HL-60 (cell line): ENCODE results near the gene FAM174A.

Experiments used
- DNase-seq, 2 experiments: peaks; one replicate each; pipeline ENCODE4 v3.0.0-alpha.2; 2010 to 2020; ENCODE audit warnings: low read depth in 1 of 2, low spot score in 1 of 2
- H3K27ac ChIP-seq: fragments of 250-450 bp; sonication (Bioruptor Pico); replicated peaks from 2 replicates; pipeline ENCODE4 v1.5.1; 2020; ENCODE audit warnings: mild to moderate bottlenecking, moderate library complexity
- H3K27me3 ChIP-seq: fragments of 250-450 bp; sonication (Bioruptor Pico); 2 replicates; pipeline ENCODE4 v1.5.1; 2021; ENCODE audit warnings: mild to moderate bottlenecking, moderate library complexity; ENCODE audit not compliant: insufficient read depth, poor library complexity, severe bottlenecking
- H3K4me3 ChIP-seq: replicated peaks from 2 replicates; pipeline ENCODE4 v1.5.1; 2011; ENCODE audit warnings: mild to moderate bottlenecking, control low read depth, low read length; ENCODE audit not compliant: insufficient read depth
- CTCF ChIP-seq: IDR thresholded peaks from one replicate; pipeline ENCODE4 v1.5.1; 2011; ENCODE audit warnings: low read length, control low read depth, inconsistent platforms; ENCODE audit not compliant: insufficient read depth
- GABPA ChIP-seq: IDR thresholded peaks from 2 replicates; pipeline ENCODE4 v1.6.1; 2012; ENCODE audit warnings: low read depth
- POLR2AphosphoS5 ChIP-seq: IDR thresholded peaks from 2 replicates; pipeline ENCODE4 v1.6.1; 2012; ENCODE audit warnings: low read depth
- REST ChIP-seq: IDR thresholded peaks from 2 replicates; pipeline ENCODE4 v1.6.1; 2012; ENCODE audit warnings: low read depth; ENCODE audit not compliant: insufficient replicate concordance
- SPI1 ChIP-seq: IDR thresholded peaks from 2 replicates; pipeline ENCODE4 v1.6.1; 2012; ENCODE audit warnings: low read depth, mild to moderate bottlenecking, borderline replicate concordance

The FAM174A gene

DNA sequence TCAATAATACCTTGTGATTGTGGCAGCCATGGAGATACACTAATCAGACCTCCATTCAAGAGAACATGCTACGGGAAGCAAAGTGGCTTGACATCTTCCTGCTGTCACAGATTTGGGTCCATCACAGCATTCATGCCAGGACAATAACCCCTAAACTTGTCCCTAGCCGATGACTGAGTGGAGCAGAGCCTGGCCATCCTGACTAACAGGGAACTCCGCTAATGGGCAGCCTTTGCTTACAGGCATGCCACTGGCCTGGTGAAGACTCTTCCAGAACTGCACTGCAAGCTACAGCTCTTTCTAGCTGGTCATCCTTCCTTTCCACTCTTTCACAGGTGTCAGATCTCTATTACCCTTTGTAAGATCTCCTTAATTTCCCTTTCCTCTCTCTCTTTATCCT is 16.0 kb downstream of the FAM174A start:
- TF ChIP-seq POLR2AphosphoS5 (no peak), SPI1 (no peak), CTCF (no peak), REST (no peak), GABPA (no peak)

DNA sequence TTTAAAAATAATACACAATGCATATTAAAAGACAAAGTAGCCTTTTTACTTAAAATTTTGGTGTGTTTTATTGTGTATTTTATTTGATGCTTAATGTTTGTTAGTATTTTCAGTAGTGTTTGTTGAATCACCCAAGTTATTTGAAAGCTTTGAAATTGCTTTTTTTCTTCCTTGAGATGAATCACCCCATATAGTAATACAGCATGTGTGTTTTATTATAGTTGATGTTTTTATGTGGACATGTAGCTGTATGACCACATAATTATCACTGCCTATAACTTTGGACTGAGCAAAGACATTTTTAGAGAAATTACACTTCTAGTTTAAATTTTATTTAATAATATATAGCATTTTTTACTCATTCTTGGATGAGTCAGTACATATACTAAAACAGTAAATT is 18.0 kb downstream of the FAM174A start:
- no peak overlapping the region for H3K27ac ChIP-seq
- H3K27me3 ChIP-seq = no peaks in the 10 kb centered on the region
- TF ChIP-seq REST (no peak), SPI1 (no peak), CTCF (no peak), POLR2AphosphoS5 (no peak), GABPA (no peak)
- H3K4me3 ChIP-seq = no peak overlapping the region
- no peak for DNase-seq

More for the DNA sequence above, 16.0 kb downstream of the FAM174A start:
- Histone ChIP-seq H3K27ac (no peak overlapping the region), H3K4me3 (no peak overlapping the region), H3K27me3 (no peaks in the 10 kb centered on the region)
- no peak for DNase-seq

GRCh38 chr5:100560860-100561259 is 25.7 kb downstream of the FAM174A start:
- Histone ChIP-seq H3K4me3 (no peak overlapping the region), H3K27me3 (no peaks in the 10 kb centered on the region), H3K27ac (no peak overlapping the region)
- TF ChIP-seq REST = no peak
- no peak for TF ChIP-seq POLR2AphosphoS5
- TF ChIP-seq GABPA = no peak
- TF ChIP-seq CTCF = no peak
- no peak for DNase-seq
